Upper lobe of left lung (tissue), 4 donors: Measurements from ENCODE around the gene CHKB.

ENCODE experiments used
- POLR2A ChIP-seq, 4 donors: fragments of 450-650 bp; IDR thresholded peaks; one replicate each; pipeline ENCODE4 v1.5.1; 2016 to 2017; ENCODE audit warnings: antibody characterized with exemption in 4 of 4, mild to moderate bottlenecking in 2 of 4
- POLR2AphosphoS5 ChIP-seq, 2 donors: sonication (generic); formaldehyde crosslinking; IDR thresholded peaks; one replicate each; pipeline ENCODE4 v1.5.1; 2017; ENCODE audit warnings: antibody characterized with exemption in 2 of 2
- TF ChIP-seq, protein P1 (sequence below), 6 experiments: fragments of 450-650 bp in 4 of 6; fragments of 200-600 bp in 2 of 6; sonication (generic) in 2 of 6; IDR thresholded peaks; one replicate each; pipeline ENCODE4 v1.5.1; 2016 to 2019; ENCODE audit warnings: antibody characterized with exemption in 6 of 6

- TF ChIP-seq POLR2AphosphoS5 (IDR thresholded peaks at IDR 0.05) = peak in 1 of 2 donors; percentile 22
- peak in 1 of 4 donors; percentile 20 for TF ChIP-seq POLR2A (IDR thresholded peaks at IDR 0.05)
- TF ChIP-seq, protein P1, sequence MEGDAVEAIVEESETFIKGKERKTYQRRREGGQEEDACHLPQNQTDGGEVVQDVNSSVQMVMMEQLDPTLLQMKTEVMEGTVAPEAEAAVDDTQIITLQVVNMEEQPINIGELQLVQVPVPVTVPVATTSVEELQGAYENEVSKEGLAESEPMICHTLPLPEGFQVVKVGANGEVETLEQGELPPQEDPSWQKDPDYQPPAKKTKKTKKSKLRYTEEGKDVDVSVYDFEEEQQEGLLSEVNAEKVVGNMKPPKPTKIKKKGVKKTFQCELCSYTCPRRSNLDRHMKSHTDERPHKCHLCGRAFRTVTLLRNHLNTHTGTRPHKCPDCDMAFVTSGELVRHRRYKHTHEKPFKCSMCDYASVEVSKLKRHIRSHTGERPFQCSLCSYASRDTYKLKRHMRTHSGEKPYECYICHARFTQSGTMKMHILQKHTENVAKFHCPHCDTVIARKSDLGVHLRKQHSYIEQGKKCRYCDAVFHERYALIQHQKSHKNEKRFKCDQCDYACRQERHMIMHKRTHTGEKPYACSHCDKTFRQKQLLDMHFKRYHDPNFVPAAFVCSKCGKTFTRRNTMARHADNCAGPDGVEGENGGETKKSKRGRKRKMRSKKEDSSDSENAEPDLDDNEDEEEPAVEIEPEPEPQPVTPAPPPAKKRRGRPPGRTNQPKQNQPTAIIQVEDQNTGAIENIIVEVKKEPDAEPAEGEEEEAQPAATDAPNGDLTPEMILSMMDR (IDR thresholded peaks at IDR 0.05) = peak; percentile 1 to 92 (median 73)
These were observed 38.1 kb upstream of the CHKB start for GRCh38 chr22:50620593-50621355.
